Measurements from ENCODE around the gene OR5B12. TPM values are rescaled to one million over a fixed set of nuclear protein-coding genes. Genes with fewer than 3 reads are reported as not detected.

OR5B12 gene
- total and polyA plus RNA-seq, 9 of the 15 experiments (the other 6 are each of a cell fraction or from before 2014, with no cell fraction given), result 0.20 TPM; not detected in 8

GRCh38 chr11:58471892-58472291, 29.9 kb upstream of the OR5B12 start (continued):
- no peak for TF ChIP-seq ELK1 (CRISPR knock-in tag; IDR thresholded peaks at IDR 0.05)
- TF ChIP-seq MITF (IDR thresholded peaks at IDR 0.05), result no peak
- TF ChIP-seq HEY1 (CRISPR knock-in tag; IDR thresholded peaks at IDR 0.05; ENCODE audit: borderline replicate concordance), result no peak
- no peak for TF ChIP-seq PURB (CRISPR knock-in tag; IDR thresholded peaks at IDR 0.05; ENCODE audit: low read depth)
- TF ChIP-seq CBX3 (IDR thresholded peaks at IDR 0.05; ENCODE audit: borderline replicate concordance in 1 of 2, low read length in 2 of 2), result peak in 1 of 2 experiments; percentile 90; a peak in 2 of 3 replicates
- TF ChIP-seq HMGXB4 (CRISPR knock-in tag; IDR thresholded peaks at IDR 0.05), result no peak
- no peak for TF ChIP-seq E2F5 (CRISPR knock-in tag; IDR thresholded peaks at IDR 0.05)
- 0 out of 4 replicates have a peak, but pooled peaks of 1 of the 2 experiments have one; percentile 38 for TF ChIP-seq MLLT1 (IDR thresholded peaks at IDR 0.05)
- TF ChIP-seq DEAF1 (CRISPR knock-in tag; IDR thresholded peaks at IDR 0.05), result no peak
- no peak for TF ChIP-seq EHMT2 (IDR thresholded peaks at IDR 0.05)
- peak in 1 of 2 experiments; percentile 72; a peak in 2 of 4 replicates for TF ChIP-seq TRIM24 (IDR thresholded peaks at IDR 0.05)
- no peak for TF ChIP-seq THRB (CRISPR knock-in tag; conservative IDR thresholded peaks at IDR 0.05)
